ENCODE results near the gene NUP210L. TPM values are rescaled to one million over a fixed set of nuclear protein-coding genes. Genes with fewer than 3 reads are reported as not detected.
"Not testable (repeated sequence)": the region's sequence is repeated elsewhere in the genome, so short reads cannot be mapped to it uniquely, and the experiment has no call there.

NUP210L gene
- total and polyA plus RNA-seq, 12 donors, result 0.01 to 0.45 (median 0.11) TPM; not detected in 6

DNA sequence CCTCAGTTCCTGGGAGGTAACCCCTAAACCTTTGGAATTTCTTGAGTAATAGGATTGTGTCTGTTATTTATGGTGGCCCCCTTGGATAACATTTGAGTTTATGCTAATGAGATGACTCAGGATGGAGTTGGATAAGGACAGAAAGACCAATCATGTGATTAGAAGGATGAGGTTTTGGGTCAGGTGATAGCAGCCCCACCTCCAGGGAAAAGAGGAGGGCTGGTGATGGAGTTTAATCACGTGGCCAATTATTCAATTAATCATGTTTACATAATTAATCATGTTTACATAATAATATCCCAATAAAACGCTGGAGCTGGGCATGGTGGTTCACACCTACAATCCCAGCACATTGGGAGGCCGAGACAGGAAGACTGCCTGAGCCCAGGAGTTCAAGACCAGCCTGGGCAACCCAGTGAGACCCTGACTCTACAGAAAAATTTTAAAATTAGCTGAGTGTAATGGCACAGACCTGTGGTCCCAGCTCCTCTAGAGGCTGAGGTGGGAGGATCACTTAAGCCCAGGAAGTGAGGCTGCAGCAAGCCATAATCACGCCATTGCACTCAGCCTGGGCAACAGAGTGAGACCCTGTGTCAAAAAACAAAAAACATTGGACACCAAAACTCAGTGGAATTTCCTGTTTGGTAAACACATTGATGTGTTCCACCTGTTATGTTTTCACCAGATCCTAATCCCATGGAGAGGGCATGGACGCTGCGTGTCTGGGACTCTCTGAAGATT, 73.3 kb downstream of the NUP210L start:
- H3K27me3 ChIP-seq, result no peaks in the 10 kb centered on the region
- no peaks in the 10 kb centered on the region for H3K4me1 ChIP-seq
- no peak for DNase-seq
- intact Hi-C loops (cut with DNase I), result no loop called here
- ATAC-seq, result no peak
- H3K4me3 ChIP-seq, result no peak overlapping the region
- peaks cover 0 to 25% (median 12%) of the 10 kb centered on the region in 11 donors for H3K9me3 ChIP-seq
- no peaks in the 10 kb centered on the region for H3K36me3 ChIP-seq
- H3K27ac ChIP-seq, result no peak overlapping the region
- WGBS, 2 donors, result 76 to 78% methylated on average over 6 of the region's 6 CpGs
- TF ChIP-seq, protein P1, sequence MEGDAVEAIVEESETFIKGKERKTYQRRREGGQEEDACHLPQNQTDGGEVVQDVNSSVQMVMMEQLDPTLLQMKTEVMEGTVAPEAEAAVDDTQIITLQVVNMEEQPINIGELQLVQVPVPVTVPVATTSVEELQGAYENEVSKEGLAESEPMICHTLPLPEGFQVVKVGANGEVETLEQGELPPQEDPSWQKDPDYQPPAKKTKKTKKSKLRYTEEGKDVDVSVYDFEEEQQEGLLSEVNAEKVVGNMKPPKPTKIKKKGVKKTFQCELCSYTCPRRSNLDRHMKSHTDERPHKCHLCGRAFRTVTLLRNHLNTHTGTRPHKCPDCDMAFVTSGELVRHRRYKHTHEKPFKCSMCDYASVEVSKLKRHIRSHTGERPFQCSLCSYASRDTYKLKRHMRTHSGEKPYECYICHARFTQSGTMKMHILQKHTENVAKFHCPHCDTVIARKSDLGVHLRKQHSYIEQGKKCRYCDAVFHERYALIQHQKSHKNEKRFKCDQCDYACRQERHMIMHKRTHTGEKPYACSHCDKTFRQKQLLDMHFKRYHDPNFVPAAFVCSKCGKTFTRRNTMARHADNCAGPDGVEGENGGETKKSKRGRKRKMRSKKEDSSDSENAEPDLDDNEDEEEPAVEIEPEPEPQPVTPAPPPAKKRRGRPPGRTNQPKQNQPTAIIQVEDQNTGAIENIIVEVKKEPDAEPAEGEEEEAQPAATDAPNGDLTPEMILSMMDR (IDR thresholded peaks at IDR 0.05), result no peak

DNA sequence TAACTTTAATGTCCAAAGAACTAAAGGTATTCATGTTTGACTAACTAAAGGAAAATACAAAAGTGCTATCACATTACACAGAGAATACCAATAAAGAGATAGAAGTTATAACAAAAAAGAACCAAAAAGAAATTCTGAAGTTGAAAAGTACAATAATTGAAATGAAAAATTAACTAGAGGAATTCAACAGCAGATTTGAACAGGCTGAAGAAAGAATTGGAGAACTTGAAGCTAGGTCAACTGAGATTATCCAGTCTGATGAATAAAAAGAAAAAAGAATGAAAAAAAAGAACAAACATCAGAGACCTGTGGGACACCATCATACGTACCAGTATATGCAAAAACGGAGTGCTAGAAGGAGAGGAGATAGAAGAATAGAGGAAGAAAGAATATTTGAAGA, 78.5 kb downstream of the NUP210L start:
- Histone ChIP-seq H3K9me3 (peaks cover 0 to 21% (median 4%) of the 10 kb centered on the region in 11 donors), H3K27ac (no peak overlapping the region), H3K27me3 (peaks cover 0 to 11% (median 0%) of the 10 kb centered on the region in 7 donors), H3K4me1 (no peaks in the 10 kb centered on the region), H3K4me3 (no peak overlapping the region), H3K36me3 (no peaks in the 10 kb centered on the region)
- intact Hi-C loops (cut with DNase I), result no loop called here
- TF ChIP-seq, protein P1 (IDR thresholded peaks at IDR 0.05), result no peak
- WGBS, 2 donors, result 79 to 92% methylated on average over 2 of the region's 2 CpGs
- DNase-seq (no peak), ATAC-seq (no peak)

DNA sequence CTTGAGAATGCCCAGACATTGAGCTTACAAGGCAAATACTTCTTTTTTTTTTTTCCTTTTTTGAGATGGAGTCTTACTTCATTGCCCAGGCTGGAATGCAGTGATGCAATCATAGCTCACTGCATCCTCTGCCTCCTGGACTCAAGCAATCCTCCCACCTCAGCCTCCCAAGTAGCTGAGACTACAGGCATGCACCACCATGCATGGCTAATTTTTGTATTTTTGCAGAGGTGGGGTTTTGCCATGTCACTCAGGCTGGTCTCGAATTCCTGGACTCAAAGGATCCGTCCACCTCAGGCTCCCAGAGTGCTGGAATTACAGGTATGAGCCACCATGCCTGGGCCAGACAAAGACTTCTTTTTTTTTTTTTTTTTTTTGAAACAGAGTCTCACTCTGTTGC, 79.1 kb downstream of the NUP210L start:
- H3K4me3 ChIP-seq, result no peak overlapping the region
- H3K27me3 ChIP-seq, result peaks cover 0 to 11% (median 0%) of the 10 kb centered on the region in 7 donors
- H3K36me3 ChIP-seq, result no peaks in the 10 kb centered on the region
- peaks cover 0 to 21% (median 4%) of the 10 kb centered on the region in 11 donors for H3K9me3 ChIP-seq
- DNase-seq (no peak), ATAC-seq (no peak)
- TF ChIP-seq, protein P1 (IDR thresholded peaks at IDR 0.05), result no peak
- 74 to 86% methylated on average over 2 of the region's 2 CpGs for WGBS, 2 donors
- no peak overlapping the region for H3K27ac ChIP-seq
- intact Hi-C loops (cut with DNase I), result no loop called here
- no peaks in the 10 kb centered on the region for H3K4me1 ChIP-seq

DNA sequence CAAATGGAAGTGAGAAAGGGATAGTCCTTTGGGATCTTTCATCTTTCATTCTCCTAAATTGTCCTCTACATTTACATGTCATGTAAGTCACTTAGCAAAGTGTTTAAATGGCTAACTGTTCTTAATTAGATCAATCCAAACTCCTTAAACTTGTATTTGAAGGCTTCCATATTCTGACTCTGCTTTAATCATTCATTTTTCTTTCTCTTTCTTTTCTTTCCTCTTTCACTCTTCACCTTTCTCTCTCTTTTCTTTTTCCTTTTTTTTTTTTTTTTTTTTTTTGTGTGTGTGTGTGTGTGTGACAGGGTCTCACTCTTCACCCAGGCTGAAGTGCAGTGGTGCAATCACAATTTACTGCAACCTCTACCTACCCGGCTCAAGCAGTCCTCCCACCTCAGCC, 92.6 kb downstream of the NUP210L start:
- H3K27ac ChIP-seq, result no peak overlapping the region
- ATAC-seq, result no peak
- DNase-seq, result no peak
- no peaks in the 10 kb centered on the region for H3K9me3 ChIP-seq
- TF ChIP-seq, protein P1 (IDR thresholded peaks at IDR 0.05), result no peak
- no peak overlapping the region for H3K4me3 ChIP-seq
- H3K27me3 ChIP-seq, result peaks cover 0 to 10% (median 0%) of the 10 kb centered on the region in 7 donors
- intact Hi-C loops (cut with DNase I), result no loop called here
- H3K4me1 ChIP-seq, result no peaks in the 10 kb centered on the region
- H3K36me3 ChIP-seq, result no peaks in the 10 kb centered on the region
- WGBS, 2 donors, result 78 to 86% methylated on average over 1 of the region's 1 CpG

DNA sequence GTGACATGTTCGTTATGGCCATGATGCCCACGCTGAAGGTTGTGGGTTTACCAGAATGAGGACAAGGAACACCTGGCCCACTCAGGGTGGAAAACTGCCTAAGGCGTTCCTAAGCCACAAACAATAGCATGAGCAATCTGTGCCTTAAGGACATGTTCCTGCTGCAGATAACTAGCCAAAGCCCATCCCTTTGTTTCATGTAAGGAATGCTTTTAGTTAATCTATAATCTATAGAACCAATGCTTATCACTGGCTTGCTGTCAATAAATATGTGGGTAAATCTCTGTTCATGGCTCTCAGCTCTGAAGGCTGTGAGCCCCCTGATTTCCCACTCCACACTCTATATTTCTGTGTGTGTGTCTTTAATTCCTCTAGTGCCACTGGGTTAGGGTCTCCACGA, 107.4 kb downstream of the NUP210L start:
- H3K4me3 ChIP-seq; ATAC-seq; H3K27ac ChIP-seq; H3K4me1 ChIP-seq; DNase-seq; H3K9me3 ChIP-seq; H3K36me3 ChIP-seq; intact Hi-C loops (cut with DNase I): not testable (repeated sequence)
- H3K27me3 ChIP-seq, result peaks cover 0 to 15% (median 0%) of the 10 kb centered on the region in 7 donors
- WGBS, 2 donors, result 34 to 58% methylated on average over 3 to 4 of the region's 4 CpGs

- 94 to 97% methylated on average over 1 of the region's 1 CpG for WGBS, 2 donors
- H3K27me3 ChIP-seq; H3K36me3 ChIP-seq; H3K4me1 ChIP-seq; DNase-seq; ATAC-seq; intact Hi-C loops (cut with DNase I); H3K27ac ChIP-seq; H3K4me3 ChIP-seq: not testable (repeated sequence)
- peaks cover 0 to 24% (median 11%) of the 10 kb centered on the region in 11 donors for H3K9me3 ChIP-seq
These were observed 121.2 kb downstream of the NUP210L start for GRCh38 chr1:154033697-154034096.

Measured in heart right ventricle (tissue), 16 donors.